ENCODE data around the gene DDT. TPM values are rescaled to one million over a fixed set of nuclear protein-coding genes. Genes with fewer than 3 reads are reported as not detected.
"Not testable (repeated sequence)": the region's sequence is repeated elsewhere in the genome, so short reads cannot be mapped to it uniquely, and the experiment has no call there.

The DDT gene
- total RNA-seq, 2 donors from 2014 or later = 144 to 145 TPM

DNA sequence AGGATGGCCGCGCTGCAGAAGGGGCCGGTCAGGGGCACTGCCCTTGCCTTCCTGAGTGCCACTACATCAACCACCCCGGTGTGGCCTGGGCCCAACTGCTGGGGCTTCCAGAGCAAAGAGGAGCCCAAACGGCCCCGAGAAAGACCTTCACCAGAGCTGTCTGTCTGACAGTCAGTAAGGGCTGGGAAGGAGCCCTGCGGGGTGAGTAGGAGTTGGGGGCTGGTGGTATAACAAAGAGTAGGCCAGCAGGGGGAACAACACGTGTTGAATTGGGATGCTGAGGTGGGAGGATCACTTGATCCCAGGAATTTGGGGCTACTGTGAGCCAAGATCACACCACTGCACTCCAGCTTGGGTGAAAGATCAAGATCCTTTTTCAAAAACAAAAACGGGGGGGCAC lies 27.1 kb upstream of the DDT start:
- Mint-ChIP-seq H3K9me3 (no peaks in the 10 kb centered on the region), H3K27ac (no peak overlapping the region), H3K36me3 (no peaks in the 10 kb centered on the region)
- no peak for DNase-seq (ENCODE audit: low spot score in 2 of 2)
- no peak for ATAC-seq

DNA sequence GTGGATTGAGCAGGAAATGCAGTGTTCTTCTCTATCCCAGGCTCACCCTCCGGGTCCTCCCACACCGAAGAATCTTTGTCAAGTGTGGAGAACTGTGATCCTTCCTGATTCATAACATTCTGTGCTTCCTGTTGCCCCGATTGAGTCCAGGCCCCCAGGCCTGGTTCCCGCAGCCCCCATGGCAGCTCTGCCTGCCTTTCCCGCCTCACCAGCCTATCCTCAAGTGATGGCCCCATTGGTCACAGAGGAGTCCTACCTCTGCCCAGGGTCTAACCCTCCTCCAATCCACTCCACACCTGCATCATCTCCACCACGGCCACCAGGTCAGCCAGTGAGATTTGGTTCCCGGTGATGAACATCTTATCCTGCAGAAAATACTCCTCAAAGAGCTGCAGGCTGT lies 25.5 kb upstream of the DDT start:
- H3K36me3 Mint-ChIP-seq; ATAC-seq; H3K9me3 Mint-ChIP-seq; DNase-seq (ENCODE audit: low spot score in 2 of 2): not testable (repeated sequence)
- peak overlapping the region in 1 of 2 donors; percentile 44 for H3K27ac Mint-ChIP-seq

DNA sequence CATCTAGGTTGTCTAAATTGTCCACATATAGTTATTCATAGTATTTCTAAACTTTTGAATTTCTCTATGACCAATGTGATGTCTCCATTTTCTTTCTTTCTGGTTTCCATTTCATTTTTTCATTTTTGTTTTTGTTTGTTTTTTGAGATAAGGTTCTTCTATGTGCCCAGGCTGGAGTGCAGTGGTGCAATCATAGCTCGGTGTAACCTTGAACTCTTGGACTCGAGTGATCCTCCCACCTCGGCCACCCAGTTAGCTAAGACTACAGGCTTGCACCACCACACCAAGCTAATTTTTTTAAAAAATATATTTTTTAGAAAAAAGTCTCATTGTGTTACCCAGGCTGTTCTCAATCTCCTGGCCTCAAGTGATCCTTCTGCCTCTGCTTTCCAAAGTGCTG lies 22.9 kb upstream of the DDT start:
- H3K9me3 Mint-ChIP-seq = no peaks in the 10 kb centered on the region
- DNase-seq (ENCODE audit: low spot score in 2 of 2) (no peak), ATAC-seq (no peak)
- no peak overlapping the region for H3K27ac Mint-ChIP-seq
- H3K36me3 Mint-ChIP-seq = no peaks in the 10 kb centered on the region

DNA sequence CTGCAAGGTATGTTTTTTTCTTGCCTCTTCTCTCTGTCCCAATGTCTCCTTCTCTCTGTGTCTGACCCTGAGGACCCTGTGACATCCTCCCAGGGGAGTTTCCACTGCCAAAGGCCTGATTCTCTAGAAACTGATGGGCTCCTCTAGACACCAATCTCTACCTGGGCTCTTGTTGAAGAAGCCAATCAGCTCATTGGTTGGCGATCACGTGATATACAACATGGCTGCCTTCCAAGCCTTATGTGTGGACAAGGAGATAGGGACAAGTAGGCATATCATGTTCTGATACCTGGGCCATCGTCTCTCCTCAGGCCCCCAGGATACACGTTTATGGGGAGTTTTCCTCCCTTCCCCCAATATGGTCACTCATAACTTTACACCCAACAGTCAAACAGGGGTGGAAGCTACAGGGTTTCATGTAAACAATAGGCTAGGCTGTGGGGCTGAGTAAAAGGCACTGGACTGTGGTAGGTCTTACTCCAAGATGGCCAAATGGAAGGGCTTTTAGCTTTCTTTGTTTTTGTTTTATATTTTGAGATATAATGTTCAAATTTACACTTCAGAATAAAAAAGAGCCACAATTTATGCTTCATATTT lies 19.4 kb upstream of the DDT start:
- DNase-seq (ENCODE audit: low spot score in 2 of 2) (peak in 1 of 2 donors; percentile 39), ATAC-seq (peak in 1 of 2 donors; percentile 47)
- not testable (repeated sequence) for H3K27ac Mint-ChIP-seq, H3K9me3 Mint-ChIP-seq, H3K36me3 Mint-ChIP-seq

DNA sequence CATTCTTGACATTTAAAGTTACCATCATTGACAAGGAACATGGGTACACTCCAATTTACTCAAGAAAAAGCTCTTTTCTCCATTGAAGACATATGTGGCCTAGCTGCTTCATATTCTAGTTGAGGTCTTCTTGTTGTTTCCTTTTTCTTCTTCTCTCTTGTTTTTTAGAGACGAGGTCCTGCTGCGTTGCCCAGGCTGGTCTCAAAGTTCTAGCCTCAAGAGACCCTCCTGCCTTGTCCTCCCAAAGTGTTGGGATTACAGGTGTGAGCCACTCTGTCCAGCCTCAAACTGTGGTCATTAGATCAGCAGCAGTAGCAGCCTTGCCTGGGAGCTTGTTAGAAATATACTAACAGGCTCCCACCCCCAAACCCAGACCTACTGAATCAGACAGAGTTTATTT lies 18.8 kb upstream of the DDT start:
- not testable (repeated sequence) for H3K36me3 Mint-ChIP-seq, ATAC-seq, H3K27ac Mint-ChIP-seq, H3K9me3 Mint-ChIP-seq
- DNase-seq (ENCODE audit: low spot score in 2 of 2) = peak in 1 of 2 donors; percentile 52

DNA sequence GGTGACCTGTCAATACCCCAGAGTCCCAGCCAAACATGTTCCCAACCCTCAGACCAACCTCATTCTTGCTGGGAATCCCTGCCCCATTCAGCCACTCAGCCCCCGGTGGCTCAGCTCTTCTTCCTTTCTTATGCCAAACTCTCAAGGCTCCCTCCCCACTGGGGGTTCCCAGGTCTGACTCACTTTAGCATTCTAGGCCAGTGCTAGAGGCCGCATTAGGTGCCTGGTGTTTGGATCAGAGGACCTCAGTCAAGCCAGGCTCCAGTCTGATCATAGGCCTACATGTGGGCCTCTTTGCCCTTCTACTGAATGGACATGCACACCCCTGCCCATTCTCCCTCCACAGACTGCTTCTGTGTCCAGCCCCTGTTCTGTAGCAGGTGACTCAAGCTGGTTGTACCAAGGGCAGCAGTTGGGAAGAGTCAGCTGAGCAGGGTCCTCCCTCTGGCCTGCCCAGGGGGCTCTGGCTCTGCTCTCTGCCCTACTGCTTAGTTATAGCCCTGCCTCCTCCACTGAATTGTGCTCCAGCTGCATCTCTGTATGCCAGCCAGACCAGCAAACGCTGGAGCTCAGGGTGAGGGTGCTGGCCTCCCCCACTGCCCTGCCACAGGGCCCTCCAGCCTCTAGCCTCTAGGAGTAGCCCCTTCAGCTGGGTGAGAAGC lies 15.5 kb upstream of the DDT start:
- ATAC-seq = peak; percentile 28 to 42
- H3K36me3 Mint-ChIP-seq = not testable (repeated sequence)

DNA sequence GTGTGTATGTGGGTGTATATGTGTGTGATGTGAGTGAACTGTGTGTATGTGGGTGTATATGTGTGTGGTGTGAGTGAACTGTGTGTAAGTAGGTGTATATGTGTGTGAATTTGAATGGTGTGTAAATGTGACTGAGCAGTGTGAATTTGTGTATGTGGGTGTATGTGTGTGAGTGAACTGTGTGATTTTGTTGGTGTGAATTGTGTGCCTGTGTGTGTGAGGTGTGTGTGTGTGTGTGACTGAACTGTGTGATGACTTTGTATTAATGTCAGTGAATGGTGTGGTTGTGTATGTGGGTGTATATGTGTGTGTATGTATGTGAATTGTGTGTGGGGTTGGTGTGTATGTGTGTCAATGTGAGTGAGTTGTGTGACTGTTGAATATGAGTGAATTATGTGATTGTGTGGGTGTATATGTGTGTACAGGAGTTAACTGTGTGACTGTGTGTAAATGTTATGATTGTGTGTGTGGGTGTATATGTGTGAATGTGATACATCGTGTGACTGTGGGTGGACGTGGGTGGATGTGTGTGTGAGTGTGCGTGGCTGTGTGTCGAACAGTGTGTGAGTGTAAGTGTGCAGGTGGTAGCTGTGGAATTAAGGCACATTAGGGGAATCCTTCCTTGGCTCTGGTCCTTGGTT lies 12.4 kb upstream of the DDT start:
- H3K27ac Mint-ChIP-seq = not testable (repeated sequence)

More for the DNA sequence above, 15.5 kb upstream of the DDT start:
- DNase-seq (ENCODE audit: low spot score in 2 of 2) = peak in 1 of 2 donors; percentile 54
- H3K9me3 Mint-ChIP-seq = not testable (repeated sequence)
- H3K27ac Mint-ChIP-seq = peak overlapping the region in 1 of 2 donors; percentile 26

DNA sequence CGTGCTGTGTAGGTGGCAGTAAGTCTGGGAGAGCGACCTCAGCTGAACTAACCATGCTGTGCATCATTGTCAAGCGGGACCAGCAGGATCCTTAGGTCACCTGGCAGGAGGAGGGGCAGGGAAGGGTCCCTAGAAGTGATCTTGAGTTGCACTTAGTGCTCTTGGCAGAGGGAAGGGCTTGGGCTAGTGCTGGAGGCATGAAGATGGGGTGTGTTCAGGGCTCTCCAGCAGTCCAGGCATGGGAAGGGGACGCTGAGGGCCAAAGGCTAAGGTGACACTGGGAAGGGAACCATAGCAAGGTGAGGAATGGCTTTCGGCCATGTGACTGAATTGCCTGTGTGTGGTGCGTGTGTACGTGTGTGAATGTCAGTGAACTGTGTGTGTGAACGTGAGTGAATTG lies 11.8 kb upstream of the DDT start:
- peak in 1 of 2 donors; percentile 52 for DNase-seq (ENCODE audit: low spot score in 2 of 2)
- not testable (repeated sequence) for ATAC-seq, H3K9me3 Mint-ChIP-seq, H3K27ac Mint-ChIP-seq, H3K36me3 Mint-ChIP-seq

More for the DNA sequence above, 12.4 kb upstream of the DDT start:
- ATAC-seq; H3K9me3 Mint-ChIP-seq; DNase-seq (ENCODE audit: low spot score in 2 of 2); H3K36me3 Mint-ChIP-seq: not testable (repeated sequence)

DNA sequence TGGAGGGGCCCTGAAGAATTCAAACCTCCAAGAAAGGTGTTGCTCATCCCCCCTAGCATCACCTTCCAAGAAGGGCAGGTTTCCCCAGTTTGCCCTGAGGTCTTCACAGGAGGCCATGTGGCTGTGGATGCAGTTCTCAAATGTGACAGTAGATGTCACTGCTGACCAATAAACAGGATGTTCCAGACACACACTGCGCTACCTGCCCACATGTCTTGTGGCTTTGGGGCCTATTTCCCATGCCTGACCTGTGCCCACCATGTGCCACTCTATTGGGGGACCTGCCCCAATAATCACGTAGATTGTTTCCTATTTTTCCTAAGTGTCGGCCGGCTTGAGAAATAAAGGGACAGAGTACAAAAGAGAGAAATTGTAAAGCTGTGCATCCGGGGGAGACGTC lies 10.2 kb upstream of the DDT start:
- Mint-ChIP-seq H3K27ac (no peak overlapping the region), H3K36me3 (no peaks in the 10 kb centered on the region), H3K9me3 (no peaks in the 10 kb centered on the region)
- peak in 1 of 2 donors; percentile 69 for DNase-seq (ENCODE audit: low spot score in 2 of 2)
- ATAC-seq = peak; percentile 77 to 90

DNA sequence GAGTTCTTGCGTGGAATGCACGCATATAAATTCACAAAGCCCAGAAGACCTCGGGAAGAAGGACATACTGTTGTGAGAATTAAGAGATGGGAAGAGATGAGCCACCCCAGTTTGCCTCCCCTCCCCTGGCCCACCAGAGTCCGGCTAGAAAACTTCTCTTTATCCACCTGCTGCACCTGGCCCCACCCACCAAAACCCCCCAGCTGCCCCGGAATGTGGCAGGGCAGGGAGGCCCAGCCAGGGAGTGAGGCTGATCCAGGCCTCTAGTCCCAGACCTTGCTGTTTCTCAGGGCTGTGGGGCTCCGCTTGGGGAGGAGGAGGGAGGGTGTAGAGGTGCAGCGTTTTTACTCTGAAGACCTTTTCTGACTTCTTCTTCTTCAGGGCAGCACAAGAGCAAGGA lies 6.3 kb upstream of the DDT start:
- not testable (repeated sequence) for DNase-seq (ENCODE audit: low spot score in 2 of 2); ATAC-seq; H3K9me3 Mint-ChIP-seq; H3K27ac Mint-ChIP-seq; H3K36me3 Mint-ChIP-seq

DNA sequence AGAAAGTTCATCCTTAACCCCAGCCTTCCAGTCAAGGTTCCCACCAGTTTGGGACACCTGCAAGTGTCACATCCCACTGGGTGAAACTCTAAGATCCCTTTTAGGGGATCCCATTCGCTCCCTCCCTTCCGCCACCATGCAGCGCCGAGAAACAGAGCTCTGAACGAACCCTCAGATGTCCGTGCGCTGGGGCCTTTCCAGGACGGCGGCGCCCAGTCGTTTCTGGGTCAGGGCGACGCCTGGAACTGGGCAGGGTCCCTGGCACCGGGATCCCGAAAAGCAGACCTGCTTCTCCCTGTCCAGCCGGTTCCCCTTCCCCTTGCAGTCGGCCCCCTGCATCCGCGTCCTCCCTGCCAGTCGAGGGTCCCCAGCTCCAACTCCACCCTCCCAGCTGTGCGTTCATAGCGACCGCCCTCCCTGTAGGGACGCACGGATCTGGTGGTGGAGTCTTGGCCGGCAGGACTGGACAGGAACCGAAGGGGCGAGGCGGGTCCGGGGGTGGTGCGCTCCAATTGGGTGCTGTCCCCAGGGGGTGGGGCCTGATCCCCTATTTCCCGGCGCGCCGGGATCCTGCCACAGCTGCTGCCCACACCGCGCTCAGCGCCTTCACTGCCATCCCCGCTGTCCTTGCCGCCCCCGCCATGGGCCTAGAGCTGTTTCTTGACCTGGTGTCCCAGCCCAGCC lies 5.5 kb upstream of the DDT start, which contains the start of gene GSTT2:
Gene GSTT2 (plus strand): TSS at position 578 of the 684 bp plus-strand sequence.
- not testable (repeated sequence) for H3K27ac Mint-ChIP-seq; H3K36me3 Mint-ChIP-seq; DNase-seq (ENCODE audit: low spot score in 2 of 2); H3K9me3 Mint-ChIP-seq
- peak; percentile 17 to 63 for ATAC-seq

DNA sequence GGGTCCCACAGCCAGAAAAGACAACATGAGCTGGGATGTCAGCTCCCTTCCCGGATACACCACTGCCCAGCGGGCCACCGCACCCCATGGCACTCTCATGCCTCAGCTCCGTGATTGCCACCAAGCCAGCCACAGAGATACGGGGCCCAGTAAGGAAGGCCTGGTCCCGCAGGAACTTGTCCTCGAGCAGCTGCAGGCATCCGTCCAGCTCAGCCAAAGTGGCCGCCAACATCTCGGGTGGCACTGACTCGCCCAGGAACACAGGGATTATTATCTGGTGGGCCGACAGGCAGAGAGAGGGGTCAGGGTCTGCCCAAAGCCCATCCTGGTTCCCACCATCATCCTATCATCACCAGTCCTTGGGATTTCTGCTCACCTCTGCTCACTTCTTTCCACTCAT lies 3.1 kb upstream of the DDT start:
- not testable (repeated sequence) for H3K36me3 Mint-ChIP-seq, H3K27ac Mint-ChIP-seq, ATAC-seq, H3K9me3 Mint-ChIP-seq
- DNase-seq (ENCODE audit: low spot score in 2 of 2) = peak in 1 of 2 donors; percentile 23

DNA sequence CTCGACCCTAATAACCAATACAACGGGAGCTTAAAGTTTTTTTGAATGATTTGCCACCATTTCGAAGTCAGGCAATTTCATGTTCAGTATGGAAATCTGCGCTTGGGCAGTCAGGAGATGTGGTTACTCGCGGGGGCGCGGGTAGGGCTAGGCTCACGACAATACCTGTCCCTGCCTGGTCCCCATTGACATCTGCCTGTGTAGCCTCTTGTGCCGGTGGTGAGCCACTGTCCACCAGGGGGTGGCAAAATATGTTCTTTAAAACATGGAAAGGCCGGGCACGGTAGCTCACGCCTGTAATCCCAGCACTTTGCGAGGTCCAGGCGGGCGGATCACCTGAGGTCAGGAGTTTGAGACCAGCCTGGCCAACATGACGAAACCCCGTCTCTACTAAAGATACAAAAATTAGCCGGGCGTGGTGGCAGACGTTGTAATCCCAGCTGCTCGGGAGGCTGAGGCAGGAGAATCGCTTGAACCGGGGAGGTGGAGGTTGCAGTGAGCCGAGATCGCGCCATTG lies 653 bp upstream of the DDT start:
- ATAC-seq (peak; percentile 30 to 40), DNase-seq (ENCODE audit: low spot score in 2 of 2) (peak in 1 of 2 donors; percentile 53)
- not testable (repeated sequence) for H3K9me3 Mint-ChIP-seq, H3K27ac Mint-ChIP-seq
- peaks cover 8 to 15% of the 10 kb centered on the region in 2 donors for H3K36me3 Mint-ChIP-seq

DNA sequence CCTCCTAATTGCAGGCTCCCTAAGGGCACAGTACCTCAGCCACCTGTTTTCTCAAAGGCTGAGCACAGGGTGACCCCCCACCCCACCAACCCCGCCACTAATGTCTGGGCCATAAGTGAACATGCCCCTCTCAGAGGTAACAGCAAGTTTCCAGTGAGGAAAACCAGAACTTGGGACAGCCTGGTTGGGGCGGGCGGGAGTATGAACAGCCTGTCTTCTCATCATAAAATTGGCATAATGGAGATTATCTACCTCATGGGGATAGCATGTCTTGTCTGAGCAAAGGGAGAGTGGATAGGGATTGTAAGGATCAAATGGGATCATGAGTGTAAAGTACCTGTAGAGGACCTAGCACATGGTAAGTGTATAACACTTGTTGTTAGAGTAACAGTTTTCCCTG lies 2.3 kb downstream of the DDT start:
- peak overlapping the region in 1 of 2 donors; percentile 44 for H3K27ac Mint-ChIP-seq

DNA sequence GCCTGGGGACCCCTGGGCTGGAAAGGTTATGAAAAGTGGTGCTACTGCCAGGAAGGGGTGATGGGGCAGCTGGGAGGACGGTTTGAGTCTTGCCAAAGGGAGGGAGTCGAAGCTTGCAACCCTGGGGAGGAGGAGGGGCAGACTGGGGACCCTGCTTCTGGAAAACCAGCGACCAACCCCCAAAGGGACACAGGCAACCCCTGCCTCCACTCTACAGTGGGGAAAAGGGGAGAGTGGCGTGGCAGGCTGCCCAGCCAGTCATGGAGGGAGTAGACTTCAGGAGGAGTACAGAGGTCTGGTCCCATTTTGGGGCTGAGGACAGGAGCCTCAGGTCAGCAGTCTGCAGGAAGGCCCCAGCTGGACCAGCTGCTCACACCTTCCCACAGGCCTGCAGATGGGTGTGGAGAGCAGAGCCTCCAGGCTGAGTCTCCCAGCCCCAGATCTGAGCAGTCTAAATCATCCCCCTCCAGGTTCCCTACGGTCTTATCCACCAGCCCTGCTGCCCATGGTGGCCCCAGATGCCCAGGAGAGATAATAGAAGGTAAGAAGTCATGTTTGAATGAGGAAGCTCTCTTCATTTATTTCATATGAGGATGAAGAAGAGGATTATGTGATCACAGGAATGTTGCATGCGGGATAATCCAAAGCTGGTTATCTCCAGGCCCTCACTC lies 3.3 kb downstream of the DDT start:
- Mint-ChIP-seq H3K27ac (peak overlapping the region; percentile 44 to 65), H3K9me3 (no peaks in the 10 kb centered on the region), H3K36me3 (peaks cover 9 to 26% of the 10 kb centered on the region in 2 donors)
- peak in 1 of 2 donors; percentile 52 for DNase-seq (ENCODE audit: low spot score in 2 of 2)
- ATAC-seq = no peak

More for the DNA sequence above, 2.3 kb downstream of the DDT start:
- not testable (repeated sequence) for ATAC-seq; H3K9me3 Mint-ChIP-seq; DNase-seq (ENCODE audit: low spot score in 2 of 2)
- peaks cover 9 to 26% of the 10 kb centered on the region in 2 donors for H3K36me3 Mint-ChIP-seq

DNA sequence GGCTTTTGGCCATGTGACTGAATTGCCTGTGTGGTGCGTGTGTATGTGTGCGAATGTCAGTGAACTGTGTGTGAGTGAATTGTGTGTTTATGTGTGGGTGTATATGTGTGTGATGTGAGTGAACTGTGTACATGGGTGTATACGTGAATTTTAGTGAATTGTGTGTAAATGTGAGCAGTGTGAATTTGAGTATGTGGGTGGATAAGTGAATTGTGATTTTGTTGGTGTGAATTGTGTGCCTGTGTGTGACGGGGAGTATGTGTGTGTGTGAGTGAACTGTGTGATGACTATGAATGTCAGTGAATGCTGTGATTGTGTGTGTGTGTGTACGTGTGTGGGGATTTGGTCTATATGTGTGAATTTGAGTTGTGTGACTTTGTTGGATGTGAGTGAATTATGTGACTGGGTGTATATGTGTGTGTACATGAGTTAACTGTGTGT lies 4.0 kb downstream of the DDT start:
- peaks cover 9 to 26% of the 10 kb centered on the region in 2 donors for H3K36me3 Mint-ChIP-seq
- H3K27ac Mint-ChIP-seq = peak overlapping the region; percentile 0 to 44
- no peaks in the 10 kb centered on the region for H3K9me3 Mint-ChIP-seq
- DNase-seq (ENCODE audit: low spot score in 2 of 2) = no peak
- no peak for ATAC-seq

All from activated naive CD4-positive, alpha-beta T cell treated with anti-CD3 and anti-CD28 coated beads, Interleukin-2, amount 50 U/mL, for 72 hours (primary cell).